Superior temporal gyrus (tissue), 1 donor: ENCODE measurements around the gene PALM3.
"Not testable (repeated sequence)": the region's sequence is repeated elsewhere in the genome, so short reads cannot be mapped to it uniquely, and the experiment has no call there.

Experiments
- DNase-seq: peaks from one replicate; pipeline ENCODE4 v3.0.0-alpha.2; 2016; ENCODE audit errors: extremely low spot score

Gene PALM3

GRCh38 chr19:14031719-14032480 is 30.0 kb downstream of the PALM3 start, which contains the start of gene IL27RA:
Gene IL27RA, plus strand, starts transcription at chr19:14031762. Its CDS starts 111 bp downstream, at chr19:14031873.
- DNase-seq = peak; percentile 20

GRCh38 chr19:14030997-14031718 is 30.7 kb downstream of the PALM3 start:
- no peak for DNase-seq

- no peak for DNase-seq
Measured at GRCh38 chr19:14028901-14029300, 33.0 kb downstream of the PALM3 start.

GRCh38 chr19:14027856-14028450 is 33.9 kb downstream of the PALM3 start, which contains the start of gene RLN3:
Gene RLN3, plus strand, starts transcription at chr19:14028148. Its CDS starts 57 bp downstream, at chr19:14028205.
- no peak for DNase-seq

- DNase-seq = not testable (repeated sequence)
Measured at GRCh38 chr19:14026652-14027192, 35.2 kb downstream of the PALM3 start.

- DNase-seq = no peak
Measured at GRCh38 chr19:14023404-14024235, 38.3 kb downstream of the PALM3 start.

GRCh38 chr19:14022469-14022868 is 39.4 kb downstream of the PALM3 start:
- no peak for DNase-seq

GRCh38 chr19:14021474-14021873 is 40.4 kb downstream of the PALM3 start:
- DNase-seq = no peak

- not testable (repeated sequence) for DNase-seq
Measured at GRCh38 chr19:14019739-14020138, 42.1 kb downstream of the PALM3 start.

- no peak for DNase-seq
Measured at GRCh38 chr19:14019100-14019499, 42.8 kb downstream of the PALM3 start.

- no peak for DNase-seq
Measured at GRCh38 chr19:14015524-14016035, 46.3 kb downstream of the PALM3 start.

- no peak for DNase-seq
Measured at GRCh38 chr19:14012378-14012915, 49.4 kb downstream of the PALM3 start.

GRCh38 chr19:14006766-14007562 is 54.9 kb downstream of the PALM3 start:
- DNase-seq = no peak

GRCh38 chr19:14006085-14006765 is 55.7 kb downstream of the PALM3 start, which contains the start of gene RFX1:
Gene RFX1, minus strand, starts transcription at chr19:14006320. Its CDS starts 12,477 bp downstream, at chr19:13993843.
- DNase-seq = peak; percentile 100

GRCh38 chr19:14005349-14006084 is 56.4 kb downstream of the PALM3 start:
- peak; percentile 39 for DNase-seq

GRCh38 chr19:14004619-14005348 is 57.1 kb downstream of the PALM3 start:
- DNase-seq = peak; percentile 72
